GM18867 (cell line): ENCODE results near the gene PRKAG2.
"Not testable (repeated sequence)": the region's sequence is repeated elsewhere in the genome, so short reads cannot be mapped to it uniquely, and the experiment has no call there.

ENCODE experiments used
- ATAC-seq: cut with Tn5 transposase; IDR thresholded peaks from one replicate; pipeline ENCODE4 v1.9.1; 2021; ENCODE audit warnings: mild to moderate bottlenecking, moderate library complexity; ENCODE audit not compliant: unreplicated experiment

The PRKAG2 gene

DNA sequence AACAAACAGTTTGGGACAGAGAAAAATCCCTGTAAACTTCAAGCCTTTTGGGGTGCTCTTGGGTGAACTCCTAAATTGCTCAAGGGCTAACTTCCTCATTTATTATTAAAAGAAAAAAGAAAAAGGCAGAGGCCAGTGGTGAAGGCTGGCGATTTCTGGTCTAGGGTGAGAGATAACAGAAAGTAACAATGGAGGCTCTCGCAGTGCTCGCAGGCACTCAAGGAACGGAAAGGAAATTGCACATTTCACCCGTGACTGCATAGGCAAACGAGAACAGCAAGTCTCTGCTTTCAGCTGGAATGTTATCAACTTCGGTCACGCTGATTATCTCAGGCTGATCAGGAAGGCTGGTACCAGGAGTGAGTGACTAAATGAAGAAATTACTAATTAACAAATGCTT is 70.7 kb downstream of the PRKAG2 start:
- ATAC-seq: no peak

GRCh38 chr7:151805191-151805590 is 71.7 kb downstream of the PRKAG2 start:
- ATAC-seq: no peak

- no peak for ATAC-seq
These were observed 72.2 kb downstream of the PRKAG2 start for GRCh38 chr7:151804756-151805155.

DNA sequence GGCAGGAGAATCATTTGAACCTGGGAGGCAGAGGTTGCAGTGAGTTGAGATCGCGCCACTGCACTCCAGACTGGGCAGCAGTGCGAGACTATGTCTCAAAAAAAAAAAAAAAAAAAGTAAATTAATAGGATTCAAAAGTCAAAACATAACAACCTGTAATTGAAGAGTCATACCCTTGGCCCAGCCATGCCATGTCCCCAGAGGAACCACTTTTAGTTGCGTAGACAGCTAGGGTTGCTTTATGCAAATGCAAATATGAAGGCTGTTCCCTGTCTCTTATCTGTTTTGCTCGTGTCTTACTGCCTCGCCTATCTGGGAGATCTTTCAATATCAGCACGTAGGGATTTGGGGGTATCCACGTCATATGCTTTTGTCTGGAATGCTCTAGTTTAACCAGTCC is 73.1 kb downstream of the PRKAG2 start:
- ATAC-seq: no peak

- ATAC-seq: no peak
These were observed 74.5 kb downstream of the PRKAG2 start for GRCh38 chr7:151802469-151802846.

DNA sequence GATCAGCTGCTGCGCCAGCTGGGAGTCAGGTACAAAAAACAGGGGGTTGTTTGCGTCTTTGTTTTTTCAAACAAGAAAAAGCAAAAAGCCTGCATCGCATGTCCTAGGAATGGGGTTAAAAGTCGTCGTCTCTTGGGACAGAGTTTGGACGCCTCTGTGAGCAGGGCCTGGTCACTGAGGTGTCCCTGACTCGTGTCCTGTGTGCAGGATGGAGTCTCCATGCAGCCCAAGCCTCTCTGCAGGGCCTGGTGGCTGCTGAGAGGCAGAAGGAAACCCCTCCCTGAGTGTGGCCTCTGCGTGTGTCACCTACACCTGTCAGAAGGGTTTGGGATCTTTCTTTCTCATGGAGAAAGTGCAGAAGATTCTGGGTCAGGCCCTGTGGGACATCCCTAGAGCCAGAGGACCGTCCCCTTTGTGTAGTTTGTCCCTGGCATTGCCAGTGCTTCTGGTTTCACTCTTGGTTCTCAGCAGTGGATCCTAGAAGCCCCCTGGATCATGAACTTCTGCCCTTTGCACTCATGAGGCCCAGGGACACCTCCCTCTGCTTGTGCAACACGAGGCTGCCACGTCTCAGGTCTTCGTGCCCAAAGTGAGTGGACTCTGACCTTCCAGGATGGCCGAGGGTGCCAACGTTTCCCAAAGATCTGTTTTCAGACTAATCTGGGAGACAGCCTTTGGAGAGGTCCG is 75.0 kb downstream of the PRKAG2 start:
- ATAC-seq: no peak

DNA sequence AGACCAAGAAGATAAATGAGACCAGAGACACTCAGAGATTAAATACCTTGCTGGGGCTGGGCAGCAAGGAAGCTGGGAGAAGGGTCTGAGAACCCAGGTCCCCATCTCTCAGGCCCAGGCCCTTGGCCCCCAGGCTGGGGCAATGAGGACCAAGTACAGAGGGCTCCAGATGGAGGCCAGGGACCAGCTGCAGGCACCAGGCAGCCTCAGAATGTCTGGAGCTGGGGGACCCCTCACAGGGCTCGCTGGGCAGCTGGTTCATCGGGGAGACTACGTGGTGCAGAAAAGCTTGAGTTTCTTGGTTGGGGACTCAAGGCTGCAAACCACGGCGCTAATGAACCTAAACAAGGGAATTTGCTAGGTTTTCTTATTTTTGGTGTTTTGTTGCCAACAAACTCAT is 75.6 kb downstream of the PRKAG2 start:
- ATAC-seq: no peak

- no peak for ATAC-seq
These were observed 76.1 kb downstream of the PRKAG2 start for GRCh38 chr7:151800861-151801260.

- ATAC-seq: no peak
These were observed 76.5 kb downstream of the PRKAG2 start for GRCh38 chr7:151800391-151800790.

- no peak for ATAC-seq
These were observed 77.4 kb downstream of the PRKAG2 start for GRCh38 chr7:151799506-151799905.

- ATAC-seq: no peak
These were observed 78.0 kb downstream of the PRKAG2 start for GRCh38 chr7:151798851-151799448.

DNA sequence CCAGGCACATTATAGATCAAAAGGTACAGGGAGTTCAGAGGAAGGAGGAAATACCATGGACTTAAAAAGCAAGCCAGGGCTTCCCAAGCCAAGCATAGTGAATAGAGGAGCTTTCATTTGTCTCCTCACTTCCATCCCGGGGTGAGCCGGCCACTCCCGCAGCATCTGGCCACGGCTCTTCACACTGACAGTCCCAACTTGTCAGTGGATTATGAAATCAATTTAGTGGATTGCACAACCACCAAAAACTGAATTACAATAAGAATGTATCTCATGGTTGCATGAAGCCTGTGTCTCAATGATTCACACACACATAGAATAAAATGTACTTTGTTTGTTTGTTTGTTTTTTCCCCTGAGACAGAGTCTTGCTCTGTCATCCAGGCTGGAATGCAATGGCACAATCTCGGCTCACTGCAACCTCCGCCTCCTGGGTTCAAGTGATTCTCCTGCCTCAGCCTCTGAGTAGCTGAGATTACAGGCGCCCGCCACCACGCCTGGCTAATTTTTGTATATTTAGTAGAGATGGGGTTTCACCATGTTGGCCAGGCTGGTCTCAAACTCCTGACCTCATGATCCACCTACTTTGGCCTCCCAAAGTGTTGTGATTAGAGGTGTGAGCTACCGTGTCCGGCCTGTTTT is 79.1 kb downstream of the PRKAG2 start:
- not testable (repeated sequence) for ATAC-seq

DNA sequence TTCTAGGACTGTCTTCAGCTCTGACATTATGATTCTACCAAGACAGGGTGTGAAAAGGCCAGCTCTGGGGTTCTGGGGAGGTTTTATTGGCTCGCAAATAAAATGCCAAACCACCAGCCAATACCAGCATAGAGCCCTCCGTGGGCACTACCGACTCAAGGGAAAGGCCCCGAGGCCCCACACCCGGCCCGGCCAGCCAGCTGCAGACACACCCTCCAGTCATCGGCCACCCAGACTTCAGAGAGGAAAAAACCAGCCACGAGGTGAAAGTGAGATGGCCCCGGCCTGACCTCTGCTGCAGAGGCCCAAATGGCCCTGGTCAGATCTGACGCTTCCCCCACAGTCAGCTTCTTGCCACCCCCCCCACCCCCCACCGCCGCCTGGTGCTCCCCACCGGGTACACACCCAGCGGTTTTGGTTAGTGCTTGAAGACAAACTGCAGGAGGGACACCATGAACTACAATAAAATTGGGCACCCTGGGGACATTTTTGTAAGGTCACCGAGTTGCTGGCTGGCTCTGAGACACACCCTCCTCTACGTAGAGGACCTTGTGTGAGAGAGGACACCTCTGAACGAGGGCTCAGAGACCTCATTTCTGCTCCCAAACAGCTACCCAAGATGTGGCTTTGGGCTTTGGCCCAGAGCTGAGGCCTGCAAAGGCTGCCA is 79.9 kb downstream of the PRKAG2 start:
- ATAC-seq: no peak

- no peak for ATAC-seq
These were observed 80.6 kb downstream of the PRKAG2 start for GRCh38 chr7:151796091-151796870.

GRCh38 chr7:151795168-151795811 is 81.6 kb downstream of the PRKAG2 start:
- ATAC-seq: peak; percentile 61

DNA sequence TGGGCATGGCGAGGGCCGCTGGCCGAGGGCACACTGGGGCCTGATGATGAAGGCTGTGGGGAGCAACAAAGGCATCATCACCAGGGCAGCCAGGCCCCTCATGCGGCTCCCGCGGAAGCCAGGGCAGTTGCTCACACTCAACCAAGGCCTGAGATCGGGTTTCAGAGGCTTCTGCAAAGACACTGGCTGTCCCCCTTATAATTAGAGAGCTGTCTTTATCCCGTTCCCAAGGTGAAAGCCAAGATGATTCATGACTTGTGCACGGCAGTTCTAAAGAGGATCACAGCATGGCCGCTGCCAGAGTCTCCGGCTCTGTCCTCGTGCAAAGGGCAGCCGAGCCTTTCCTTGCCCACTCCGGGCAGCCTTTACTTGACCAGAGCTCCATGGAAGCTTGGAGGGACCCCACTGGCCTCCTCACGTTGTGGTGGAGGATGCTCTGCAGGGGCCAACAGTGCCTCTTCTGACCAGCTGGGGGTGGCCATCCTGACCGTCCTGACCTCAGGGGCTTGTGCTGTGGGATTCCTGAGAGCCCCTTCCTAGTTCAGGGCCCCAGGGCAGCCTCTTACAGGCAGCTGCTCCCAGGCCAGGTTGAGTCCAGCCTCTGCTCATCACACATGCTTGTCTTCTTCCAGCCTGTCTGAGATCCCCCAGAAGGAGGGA is 82.3 kb downstream of the PRKAG2 start:
- ATAC-seq: no peak

GRCh38 chr7:151793991-151794507 is 82.9 kb downstream of the PRKAG2 start:
- no peak for ATAC-seq

- no peak for ATAC-seq
These were observed 83.4 kb downstream of the PRKAG2 start for GRCh38 chr7:151793531-151793951.

DNA sequence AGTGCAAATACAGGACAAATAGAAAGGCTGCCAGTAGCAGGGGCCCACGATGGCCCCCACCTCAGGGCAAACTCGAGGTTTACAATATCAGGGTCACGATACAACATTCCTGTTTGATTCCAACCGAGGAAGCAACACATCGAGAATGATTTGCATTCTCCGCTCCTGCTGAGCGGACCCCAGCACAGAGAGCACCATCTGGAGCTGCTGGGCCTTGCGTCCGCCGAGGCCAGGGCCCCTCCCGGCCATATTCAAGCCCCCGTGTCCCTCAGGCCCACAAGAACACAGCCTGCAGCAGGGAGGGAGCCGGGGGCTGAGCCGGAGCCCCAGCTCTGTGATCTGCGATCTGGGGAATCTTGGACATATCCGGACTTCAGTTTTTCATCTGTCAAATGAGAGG is 84.3 kb downstream of the PRKAG2 start:
- ATAC-seq: no peak

- ATAC-seq: no peak
These were observed 84.8 kb downstream of the PRKAG2 start for GRCh38 chr7:151792086-151792485.
